WTC11 (cell line): ENCODE results near the gene SLC27A4. TPM values are rescaled to one million over a fixed set of nuclear protein-coding genes. Genes with fewer than 3 reads are reported as not detected.
A peak's percentile ranks its signal among the peaks of the same experiment; 100 is the strongest.

ENCODE experiments used
- ATAC-seq: fragments of 200-7000 bp; cut with Tn5 transposase; 2 replicates; pipeline ENCODE4 v1.10.0; 2021; ENCODE audit warnings: mild to moderate bottlenecking, moderate library complexity
- CTCF ChIA-PET: fragments of 300-600 bp; sonication (Branson Sonifier 250); formaldehyde crosslinking; loops from one replicate; lab custom pipeline; 2021; ENCODE audit warnings: antibody characterized with exemption; lab: Charles Lee
- POLR2A ChIA-PET: fragments of 350-600 bp; sonication (Branson Sonifier 250); formaldehyde crosslinking; loops from one replicate; lab custom pipeline; 2021; ENCODE audit warnings: antibody characterized with exemption; lab: Charles Lee
- DNase-seq: peaks from one replicate; pipeline ENCODE4 v3.0.0; 2021; ENCODE audit warnings: low spot score
- H3K27ac Mint-ChIP-seq: 2 replicates; pipeline ENCODE4 v1.8.0; 2021; ENCODE audit warnings: mixed read lengths
- H3K27me3 Mint-ChIP-seq: 2 replicates; pipeline ENCODE4 v1.8.0; 2021; ENCODE audit warnings: low read depth, mild to moderate bottlenecking, moderate library complexity, mixed read lengths
- H3K36me3 Mint-ChIP-seq: 2 replicates; pipeline ENCODE4 v1.8.0; 2021; ENCODE audit warnings: mixed read lengths
- H3K4me1 Mint-ChIP-seq: 2 replicates; pipeline ENCODE4 v1.8.0; 2022; ENCODE audit warnings: mixed read lengths
- H3K4me3 Mint-ChIP-seq: 2 replicates; pipeline ENCODE4 v1.8.0; 2021; ENCODE audit warnings: mild to moderate bottlenecking, moderate library complexity, mixed read lengths
- H3K9me3 Mint-ChIP-seq: 2 replicates; pipeline ENCODE4 v1.8.0; 2021; ENCODE audit warnings: mixed read lengths
- EMX1 ChIP-seq: fragments of 250-450 bp; sonication (Bioruptor Pico); IDR thresholded peaks from 2 replicates; pipeline ENCODE4 v1.8.0; 2021; ENCODE audit warnings: mild to moderate bottlenecking
- FOXP1 ChIP-seq: sonication (generic); formaldehyde crosslinking; IDR thresholded peaks from 2 replicates; pipeline ENCODE4 v1.8.0; 2022; ENCODE audit warnings: missing genetic modification reagents, mild to moderate bottlenecking, moderate library complexity, borderline replicate concordance
- OVOL2 ChIP-seq: fragments of 250-450 bp; sonication (Bioruptor Pico); IDR thresholded peaks from 2 replicates; pipeline ENCODE4 v1.9.0; 2021; ENCODE audit warnings: mild to moderate bottlenecking, borderline replicate concordance
- PRRX2 ChIP-seq: fragments of 250-450 bp; sonication (Bioruptor Pico); IDR thresholded peaks from 2 replicates; pipeline ENCODE4 v1.8.0; 2021; ENCODE audit warnings: mild to moderate bottlenecking
- total RNA-seq: library from RNA; stranded (reverse); gene quantifications from 3 replicates; pipeline ENCODE4 v1.2.3, GENCODE V29; 2021
- TF ChIP-seq, protein P1 (sequence below): sonication (generic); formaldehyde crosslinking; IDR thresholded peaks from 2 replicates; pipeline ENCODE4 v1.8.1; 2023; ENCODE audit warnings: mild to moderate bottlenecking, moderate library complexity, missing genetic modification reagents
- TF ChIP-seq, protein P2 (sequence below): sonication (generic); formaldehyde crosslinking; IDR thresholded peaks from 2 replicates; pipeline ENCODE4 v1.8.0; 2022; ENCODE audit warnings: missing genetic modification reagents
- TF ChIP-seq, protein P3 (sequence below): fragments of 250-450 bp; sonication (Bioruptor Pico); IDR thresholded peaks from 2 replicates; pipeline ENCODE4 v1.9.0; 2021; ENCODE audit warnings: moderate library complexity, mild to moderate bottlenecking, inconsistent platforms, borderline replicate concordance
- TF ChIP-seq, protein P4 (sequence below): sonication (generic); formaldehyde crosslinking; IDR thresholded peaks from 2 replicates; pipeline ENCODE4 v1.8.0; 2023; ENCODE audit warnings: missing genetic modification reagents, mild to moderate bottlenecking, borderline replicate concordance

Gene SLC27A4
- total RNA-seq, 1 experiment from 2014 or later = 23.8 TPM

DNA sequence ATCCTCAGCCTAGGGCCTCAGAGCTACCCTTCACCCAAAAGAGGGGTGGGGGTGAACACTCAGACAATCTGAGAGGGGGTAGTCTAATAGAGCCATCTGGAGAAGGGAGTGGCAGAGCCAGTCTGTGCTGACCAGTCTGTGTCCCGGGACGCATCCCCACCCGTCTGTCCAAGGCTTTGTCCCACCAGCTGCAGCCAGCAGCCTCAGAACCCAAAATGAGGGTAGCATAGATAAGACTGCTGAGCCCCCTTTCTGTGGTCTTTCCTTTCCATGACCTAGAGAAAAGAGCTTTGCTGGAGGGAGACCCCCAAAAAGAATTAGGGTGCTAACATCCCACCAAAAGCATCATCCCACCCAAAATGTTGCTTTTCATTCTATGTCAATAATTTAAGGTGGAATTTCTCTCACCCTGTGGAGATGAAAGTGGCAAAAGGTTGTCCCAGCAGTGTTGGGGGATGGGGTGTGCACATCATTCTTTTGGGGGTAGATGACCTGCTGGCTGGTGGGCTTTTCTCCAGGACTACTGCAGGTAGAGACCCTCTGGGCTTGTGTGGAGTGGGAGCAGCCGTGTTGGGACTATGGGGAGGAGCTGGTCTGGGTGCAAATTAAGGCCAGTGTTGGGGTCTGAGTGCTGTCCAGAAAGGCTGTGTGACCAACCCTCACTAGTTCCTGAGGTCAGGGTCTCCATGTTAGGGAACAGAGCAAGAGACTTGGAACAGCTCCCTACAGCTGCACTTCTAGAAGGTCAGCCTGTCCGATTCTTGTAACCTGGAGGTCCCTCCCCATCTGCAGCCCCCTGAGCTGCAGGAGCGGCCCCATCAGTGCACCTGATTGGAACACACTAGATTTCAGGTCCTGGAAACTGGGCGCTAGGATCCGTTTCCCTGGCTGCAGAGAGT, 50.7 kb downstream of the SLC27A4 start:
- ChIA-PET CTCF (interaction anchor here (0.8 to 8.3 kb wide), 8 partner anchors 19 to 96 kb away, joined by 3 to 74 read pairs (median 6); partner anchors contain the start of genes CERCAM and URM1), POLR2A (interaction anchor here (0.8 kb wide), 1 partner anchor 20 kb away, joined by 4 read pairs; the partner anchor contains the start of gene URM1)
- Mint-ChIP-seq H3K27me3 (peaks cover 97% of the 10 kb centered on the region), H3K36me3 (peaks cover 14% of the 10 kb centered on the region), H3K4me3 (peak overlapping the region; percentile 80), H3K4me1 (peaks cover 55% of the 10 kb centered on the region), H3K27ac (no peak overlapping the region), H3K9me3 (no peaks in the 10 kb centered on the region)
- no peak for ATAC-seq
- no peak for DNase-seq
- TF ChIP-seq, protein P1, sequence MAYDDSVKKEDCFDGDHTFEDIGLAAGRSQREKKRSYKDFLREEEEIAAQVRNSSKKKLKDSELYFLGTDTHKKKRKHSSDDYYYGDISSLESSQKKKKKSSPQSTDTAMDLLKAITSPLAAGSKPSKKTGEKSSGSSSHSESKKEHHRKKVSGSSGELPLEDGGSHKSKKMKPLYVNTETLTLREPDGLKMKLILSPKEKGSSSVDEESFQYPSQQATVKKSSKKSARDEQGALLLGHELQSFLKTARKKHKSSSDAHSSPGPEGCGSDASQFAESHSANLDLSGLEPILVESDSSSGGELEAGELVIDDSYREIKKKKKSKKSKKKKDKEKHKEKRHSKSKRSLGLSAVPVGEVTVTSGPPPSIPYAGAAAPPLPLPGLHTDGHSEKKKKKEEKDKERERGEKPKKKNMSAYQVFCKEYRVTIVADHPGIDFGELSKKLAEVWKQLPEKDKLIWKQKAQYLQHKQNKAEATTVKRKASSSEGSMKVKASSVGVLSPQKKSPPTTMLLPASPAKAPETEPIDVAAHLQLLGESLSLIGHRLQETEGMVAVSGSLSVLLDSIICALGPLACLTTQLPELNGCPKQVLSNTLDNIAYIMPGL (CRISPR knock-in tag) = no peak
- TF ChIP-seq, protein P2, sequence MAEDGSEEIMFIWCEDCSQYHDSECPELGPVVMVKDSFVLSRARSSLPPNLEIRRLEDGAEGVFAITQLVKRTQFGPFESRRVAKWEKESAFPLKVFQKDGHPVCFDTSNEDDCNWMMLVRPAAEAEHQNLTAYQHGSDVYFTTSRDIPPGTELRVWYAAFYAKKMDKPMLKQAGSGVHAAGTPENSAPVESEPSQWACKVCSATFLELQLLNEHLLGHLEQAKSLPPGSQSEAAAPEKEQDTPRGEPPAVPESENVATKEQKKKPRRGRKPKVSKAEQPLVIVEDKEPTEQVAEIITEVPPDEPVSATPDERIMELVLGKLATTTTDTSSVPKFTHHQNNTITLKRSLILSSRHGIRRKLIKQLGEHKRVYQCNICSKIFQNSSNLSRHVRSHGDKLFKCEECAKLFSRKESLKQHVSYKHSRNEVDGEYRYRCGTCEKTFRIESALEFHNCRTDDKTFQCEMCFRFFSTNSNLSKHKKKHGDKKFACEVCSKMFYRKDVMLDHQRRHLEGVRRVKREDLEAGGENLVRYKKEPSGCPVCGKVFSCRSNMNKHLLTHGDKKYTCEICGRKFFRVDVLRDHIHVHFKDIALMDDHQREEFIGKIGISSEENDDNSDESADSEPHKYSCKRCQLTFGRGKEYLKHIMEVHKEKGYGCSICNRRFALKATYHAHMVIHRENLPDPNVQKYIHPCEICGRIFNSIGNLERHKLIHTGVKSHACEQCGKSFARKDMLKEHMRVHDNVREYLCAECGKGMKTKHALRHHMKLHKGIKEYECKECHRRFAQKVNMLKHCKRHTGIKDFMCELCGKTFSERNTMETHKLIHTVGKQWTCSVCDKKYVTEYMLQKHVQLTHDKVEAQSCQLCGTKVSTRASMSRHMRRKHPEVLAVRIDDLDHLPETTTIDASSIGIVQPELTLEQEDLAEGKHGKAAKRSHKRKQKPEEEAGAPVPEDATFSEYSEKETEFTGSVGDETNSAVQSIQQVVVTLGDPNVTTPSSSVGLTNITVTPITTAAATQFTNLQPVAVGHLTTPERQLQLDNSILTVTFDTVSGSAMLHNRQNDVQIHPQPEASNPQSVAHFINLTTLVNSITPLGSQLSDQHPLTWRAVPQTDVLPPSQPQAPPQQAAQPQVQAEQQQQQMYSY (CRISPR knock-in tag) = no peak
- no peak for TF ChIP-seq EMX1

DNA sequence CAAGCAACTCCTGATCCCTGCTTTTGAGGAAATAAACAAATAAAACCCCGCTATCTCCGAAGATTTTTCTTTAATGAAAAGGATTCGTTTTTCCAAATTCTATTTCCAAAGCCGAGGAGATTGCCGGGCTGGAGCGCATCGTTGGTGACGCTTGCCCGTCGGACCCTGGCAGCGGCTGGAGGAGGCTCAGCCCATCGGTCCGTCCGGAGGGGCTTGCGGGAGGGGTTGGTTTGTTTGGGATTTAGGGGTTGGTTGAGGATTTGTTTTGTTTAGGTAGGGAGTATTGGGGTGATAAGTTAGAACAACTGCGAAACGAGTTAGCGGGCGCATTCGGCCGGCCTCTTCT, 51.6 kb downstream of the SLC27A4 start:
- Mint-ChIP-seq H3K27me3 (peaks cover 97% of the 10 kb centered on the region), H3K27ac (no peak overlapping the region), H3K9me3 (no peaks in the 10 kb centered on the region), H3K4me3 (peak overlapping the region; percentile 80), H3K4me1 (peaks cover 57% of the 10 kb centered on the region), H3K36me3 (peaks cover 14% of the 10 kb centered on the region)
- CTCF ChIA-PET = interaction anchor here (3.2 to 8.3 kb wide), 3 partner anchors 18 to 29 kb away, joined by 11 to 74 read pairs (median 38); partner anchors contain the start of gene CERCAM
- DNase-seq = no peak
- TF ChIP-seq PRRX2 (CRISPR knock-in tag) (no peak), OVOL2 (CRISPR knock-in tag) (no peak)
- ATAC-seq = no peak
- POLR2A ChIA-PET = interaction anchor here (0.8 kb wide), 1 partner anchor 21 kb away, joined by 4 read pairs; the partner anchor contains the start of gene URM1

DNA sequence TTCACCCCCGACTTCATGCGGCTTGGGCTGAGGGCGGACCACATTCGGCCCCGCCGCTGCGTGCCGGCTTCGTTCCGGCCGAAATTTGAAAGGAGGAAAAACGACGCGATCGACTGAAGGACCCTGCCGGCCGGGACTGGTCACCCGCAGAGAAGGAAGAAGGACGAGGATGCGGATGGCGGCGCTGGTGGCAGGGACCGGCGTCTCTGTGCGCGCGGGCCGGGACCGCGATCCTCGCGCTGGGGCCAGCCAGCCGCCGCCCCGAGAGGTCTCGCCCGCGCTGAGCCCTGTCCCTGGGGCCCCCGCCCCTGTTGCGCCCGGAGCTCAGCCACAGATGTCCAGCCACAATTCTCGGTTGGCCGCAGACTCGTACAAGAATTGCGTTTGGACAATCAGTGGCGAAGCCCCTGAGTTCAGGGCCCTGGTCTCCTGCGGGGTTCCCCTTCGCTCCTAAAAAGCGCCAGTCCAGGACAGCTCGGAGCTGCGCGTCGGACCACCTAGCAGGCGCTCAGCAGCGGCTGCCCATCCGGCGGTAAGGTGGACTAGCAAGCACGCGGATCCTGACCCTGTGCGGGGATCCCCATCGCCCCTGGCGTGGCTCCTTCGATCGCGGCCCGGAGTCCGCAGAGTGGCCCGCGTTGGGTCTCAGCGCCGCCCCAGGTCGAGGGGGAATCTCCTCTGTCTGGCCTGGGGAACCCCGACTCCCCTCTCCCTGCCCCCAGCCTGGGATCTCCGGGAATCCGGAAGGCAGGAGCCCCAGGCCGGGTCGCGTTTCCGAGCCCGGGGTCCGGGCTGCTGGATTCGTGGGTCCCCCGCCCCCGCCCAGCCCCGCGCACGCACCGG, 52.2 kb downstream of the SLC27A4 start:
- peak; percentile 55 for DNase-seq
- peaks cover 97% of the 10 kb centered on the region for H3K27me3 Mint-ChIP-seq
- H3K9me3 Mint-ChIP-seq = no peaks in the 10 kb centered on the region
- TF ChIP-seq FOXP1 (CRISPR knock-in tag) = 0 out of 2 replicates have a peak, but pooled peaks have one; percentile 16
- TF ChIP-seq, protein P3, sequence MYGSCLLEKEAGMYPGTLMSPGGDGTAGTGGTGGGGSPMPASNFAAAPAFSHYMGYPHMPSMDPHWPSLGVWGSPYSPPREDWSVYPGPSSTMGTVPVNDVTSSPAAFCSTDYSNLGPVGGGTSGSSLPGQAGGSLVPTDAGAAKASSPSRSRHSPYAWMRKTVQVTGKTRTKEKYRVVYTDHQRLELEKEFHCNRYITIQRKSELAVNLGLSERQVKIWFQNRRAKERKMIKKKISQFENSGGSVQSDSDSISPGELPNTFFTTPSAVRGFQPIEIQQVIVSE (CRISPR knock-in tag) = no peak
- TF ChIP-seq, protein P4, sequence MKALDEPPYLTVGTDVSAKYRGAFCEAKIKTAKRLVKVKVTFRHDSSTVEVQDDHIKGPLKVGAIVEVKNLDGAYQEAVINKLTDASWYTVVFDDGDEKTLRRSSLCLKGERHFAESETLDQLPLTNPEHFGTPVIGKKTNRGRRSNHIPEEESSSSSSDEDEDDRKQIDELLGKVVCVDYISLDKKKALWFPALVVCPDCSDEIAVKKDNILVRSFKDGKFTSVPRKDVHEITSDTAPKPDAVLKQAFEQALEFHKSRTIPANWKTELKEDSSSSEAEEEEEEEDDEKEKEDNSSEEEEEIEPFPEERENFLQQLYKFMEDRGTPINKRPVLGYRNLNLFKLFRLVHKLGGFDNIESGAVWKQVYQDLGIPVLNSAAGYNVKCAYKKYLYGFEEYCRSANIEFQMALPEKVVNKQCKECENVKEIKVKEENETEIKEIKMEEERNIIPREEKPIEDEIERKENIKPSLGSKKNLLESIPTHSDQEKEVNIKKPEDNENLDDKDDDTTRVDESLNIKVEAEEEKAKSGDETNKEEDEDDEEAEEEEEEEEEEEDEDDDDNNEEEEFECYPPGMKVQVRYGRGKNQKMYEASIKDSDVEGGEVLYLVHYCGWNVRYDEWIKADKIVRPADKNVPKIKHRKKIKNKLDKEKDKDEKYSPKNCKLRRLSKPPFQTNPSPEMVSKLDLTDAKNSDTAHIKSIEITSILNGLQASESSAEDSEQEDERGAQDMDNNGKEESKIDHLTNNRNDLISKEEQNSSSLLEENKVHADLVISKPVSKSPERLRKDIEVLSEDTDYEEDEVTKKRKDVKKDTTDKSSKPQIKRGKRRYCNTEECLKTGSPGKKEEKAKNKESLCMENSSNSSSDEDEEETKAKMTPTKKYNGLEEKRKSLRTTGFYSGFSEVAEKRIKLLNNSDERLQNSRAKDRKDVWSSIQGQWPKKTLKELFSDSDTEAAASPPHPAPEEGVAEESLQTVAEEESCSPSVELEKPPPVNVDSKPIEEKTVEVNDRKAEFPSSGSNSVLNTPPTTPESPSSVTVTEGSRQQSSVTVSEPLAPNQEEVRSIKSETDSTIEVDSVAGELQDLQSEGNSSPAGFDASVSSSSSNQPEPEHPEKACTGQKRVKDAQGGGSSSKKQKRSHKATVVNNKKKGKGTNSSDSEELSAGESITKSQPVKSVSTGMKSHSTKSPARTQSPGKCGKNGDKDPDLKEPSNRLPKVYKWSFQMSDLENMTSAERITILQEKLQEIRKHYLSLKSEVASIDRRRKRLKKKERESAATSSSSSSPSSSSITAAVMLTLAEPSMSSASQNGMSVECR (CRISPR knock-in tag) = peak; percentile 18; the same call in 1 of the 2 replicates
- POLR2A ChIA-PET = interaction anchor here (1.1 kb wide), 1 partner anchor 51 kb away, joined by 4 read pairs; no protein-coding TSS in a partner anchor
- no peak overlapping the region for H3K27ac Mint-ChIP-seq
- ATAC-seq = 0 out of 2 replicates have a peak, but pooled peaks have one; percentile 0
- peaks cover 63% of the 10 kb centered on the region for H3K4me1 Mint-ChIP-seq
- peak overlapping the region; percentile 80 for H3K4me3 Mint-ChIP-seq
- H3K36me3 Mint-ChIP-seq = peaks cover 11% of the 10 kb centered on the region
- CTCF ChIA-PET = interaction anchor here (0.5 to 8.3 kb wide), 8 partner anchors 10 to 931 kb away, joined by 3 to 74 read pairs (median 5); partner anchors contain the start of gene CERCAM
